ENCODE results near the gene AKAP9.
"Not testable (repeated sequence)": the region's sequence is repeated elsewhere in the genome, so short reads cannot be mapped to it uniquely, and the experiment has no call there.

The AKAP9 gene

GRCh38 chr7:92072121-92072520 lies 131.5 kb downstream of the AKAP9 start:
- no peak for DNase-seq

- no peak for DNase-seq
Measured at GRCh38 chr7:92072708-92073107, 132.0 kb downstream of the AKAP9 start.

GRCh38 chr7:92075455-92076158 lies 134.9 kb downstream of the AKAP9 start:
- no peak for DNase-seq

GRCh38 chr7:92076509-92076908 lies 135.8 kb downstream of the AKAP9 start:
- DNase-seq: no peak

GRCh38 chr7:92083922-92084321 lies 143.3 kb downstream of the AKAP9 start:
- not testable (repeated sequence) for DNase-seq

GRCh38 chr7:92088266-92088665 lies 147.6 kb downstream of the AKAP9 start:
- DNase-seq: no peak

- DNase-seq: no peak
Measured at GRCh38 chr7:92092210-92092609, 151.5 kb downstream of the AKAP9 start.

GRCh38 chr7:92095380-92095779 lies 154.7 kb downstream of the AKAP9 start:
- DNase-seq: no peak

- no peak for DNase-seq
Measured at GRCh38 chr7:92100534-92100933, 159.9 kb downstream of the AKAP9 start.

- not testable (repeated sequence) for DNase-seq
Measured at GRCh38 chr7:92102862-92103261, 162.2 kb downstream of the AKAP9 start.

GRCh38 chr7:92108821-92109220 lies 168.2 kb downstream of the AKAP9 start:
- DNase-seq: no peak

- no peak for DNase-seq
Measured at GRCh38 chr7:92110857-92111256, 170.2 kb downstream of the AKAP9 start.

- no peak for DNase-seq
Measured at GRCh38 chr7:92115821-92116220, 175.2 kb downstream of the AKAP9 start.

GRCh38 chr7:92116949-92117348 lies 176.3 kb downstream of the AKAP9 start:
- DNase-seq: no peak

GRCh38 chr7:92119213-92119759 lies 178.6 kb downstream of the AKAP9 start:
- no peak for DNase-seq

GRCh38 chr7:92121681-92122080 lies 181.0 kb downstream of the AKAP9 start:
- DNase-seq: no peak

GRCh38 chr7:92131093-92131492 lies 190.4 kb downstream of the AKAP9 start:
- DNase-seq: no peak

GRCh38 chr7:92131764-92132330 lies 191.2 kb downstream of the AKAP9 start:
- DNase-seq: no peak

- no peak for DNase-seq
Measured at GRCh38 chr7:92133133-92133736, 192.6 kb downstream of the AKAP9 start.

- DNase-seq: peak; percentile 80
Measured at GRCh38 chr7:92133737-92134270, 193.1 kb downstream of the AKAP9 start.

GRCh38 chr7:92134271-92135051 lies 193.8 kb downstream of the AKAP9 start, which contains the start of gene CYP51A1:
CYP51A1 (minus strand) TSS chr7:92134477; CDS start chr7:92134364, 113 bp downstream.
- peak; percentile 98 for DNase-seq

GRCh38 chr7:92135052-92135889 lies 194.6 kb downstream of the AKAP9 start:
- DNase-seq: peak; percentile 33
